ENCODE data around the gene LRMDA. TPM values are rescaled to one million over a fixed set of nuclear protein-coding genes. Genes with fewer than 3 reads are reported as not detected.

Gene LRMDA
- total RNA-seq, 1 experiment from 2014 or later = 4.8 TPM

DNA sequence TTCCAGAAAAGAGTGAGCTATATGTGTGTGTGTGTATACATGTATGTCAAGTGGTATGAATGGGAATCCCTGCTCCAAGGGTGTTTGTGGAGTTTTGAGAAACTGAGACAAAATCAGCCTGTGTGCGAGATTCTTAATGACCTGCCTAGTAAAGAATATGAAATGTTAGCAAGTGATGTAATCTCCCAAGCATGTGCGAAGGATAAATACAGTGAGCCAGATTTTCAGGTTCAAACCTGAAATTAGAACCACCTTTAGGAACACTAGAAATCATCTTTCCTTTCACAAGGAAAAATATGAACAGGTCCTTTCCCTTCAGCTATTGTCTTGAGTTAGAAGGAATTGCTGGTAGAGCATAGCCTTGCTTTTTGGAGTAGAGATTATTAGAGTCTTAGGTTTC lies 457.6 kb downstream of the LRMDA start:
- H3K27ac ChIP-seq (ENCODE audit: low read depth, low read length) = no peak overlapping the region
- ATAC-seq (no peak), DNase-seq (ENCODE audit: low read depth, low spot score) (no peak)
- RAD21 ChIA-PET (ENCODE audit: low non-redundant PET in 1 of 2, low total read pairs in 2 of 2, uncharacterized antibody in 2 of 2, unreplicated experiment in 2 of 2) = no interaction called here
- no peaks in the 10 kb centered on the region for H3K9me2 ChIP-seq (ENCODE audit: insufficient read depth)
- no peaks in the 10 kb centered on the region for H3K79me2 ChIP-seq (ENCODE audit: insufficient read depth, low read length)
- H2AFZ ChIP-seq (ENCODE audit: low read depth, low read length, poor library complexity, severe bottlenecking) = no peak overlapping the region
- CTCF ChIA-PET = no interaction called here
- no peak overlapping the region for H3K4me2 ChIP-seq (ENCODE audit: low read length)
- no peaks in the 10 kb centered on the region for H3K4me1 ChIP-seq (ENCODE audit: control insufficient read depth in 1 of 2, insufficient read depth in 2 of 2, low read length in 2 of 2)
- no peaks in the 10 kb centered on the region for H3K9me3 ChIP-seq (ENCODE audit: control insufficient read depth in 1 of 2, insufficient read depth in 1 of 2, low read depth in 1 of 2, low read length in 2 of 2)
- H3K36me3 ChIP-seq (ENCODE audit: control insufficient read depth in 1 of 2, insufficient read depth in 2 of 2, low read length in 2 of 2) = no peaks in the 10 kb centered on the region
- no TSS peak for BruUV-seq (replicated peaks)
- no peak overlapping the region for H3K9ac ChIP-seq (ENCODE audit: low read length)
- intact Hi-C loops (cut with micrococcal nuclease) = no loop called here
- no peaks in the 10 kb centered on the region for H4K20me1 ChIP-seq (ENCODE audit: insufficient read depth)
- POLR2A ChIA-PET = no interaction called here
- no peak for TF ChIP-seq CEBPB (IDR thresholded peaks at IDR 0.05; ENCODE audit: low read depth)
- TF ChIP-seq, protein P1, sequence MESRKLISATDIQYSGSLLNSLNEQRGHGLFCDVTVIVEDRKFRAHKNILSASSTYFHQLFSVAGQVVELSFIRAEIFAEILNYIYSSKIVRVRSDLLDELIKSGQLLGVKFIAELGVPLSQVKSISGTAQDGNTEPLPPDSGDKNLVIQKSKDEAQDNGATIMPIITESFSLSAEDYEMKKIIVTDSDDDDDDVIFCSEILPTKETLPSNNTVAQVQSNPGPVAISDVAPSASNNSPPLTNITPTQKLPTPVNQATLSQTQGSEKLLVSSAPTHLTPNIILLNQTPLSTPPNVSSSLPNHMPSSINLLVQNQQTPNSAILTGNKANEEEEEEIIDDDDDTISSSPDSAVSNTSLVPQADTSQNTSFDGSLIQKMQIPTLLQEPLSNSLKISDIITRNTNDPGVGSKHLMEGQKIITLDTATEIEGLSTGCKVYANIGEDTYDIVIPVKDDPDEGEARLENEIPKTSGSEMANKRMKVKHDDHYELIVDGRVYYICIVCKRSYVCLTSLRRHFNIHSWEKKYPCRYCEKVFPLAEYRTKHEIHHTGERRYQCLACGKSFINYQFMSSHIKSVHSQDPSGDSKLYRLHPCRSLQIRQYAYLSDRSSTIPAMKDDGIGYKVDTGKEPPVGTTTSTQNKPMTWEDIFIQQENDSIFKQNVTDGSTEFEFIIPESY (IDR thresholded peaks at IDR 0.05; ENCODE audit: extremely low read depth, insufficient replicate concordance, low read length) = no peak
- no peak for TF ChIP-seq EZH2 (IDR thresholded peaks at IDR 0.05)
- H3K4me3 ChIP-seq (replicated peaks in 1 of 2; ENCODE audit: low read depth in 1 of 2, low read length in 2 of 2) = no peak overlapping the region
- H3K27me3 ChIP-seq (ENCODE audit: insufficient read depth, low read length) = no peaks in the 10 kb centered on the region

DNA sequence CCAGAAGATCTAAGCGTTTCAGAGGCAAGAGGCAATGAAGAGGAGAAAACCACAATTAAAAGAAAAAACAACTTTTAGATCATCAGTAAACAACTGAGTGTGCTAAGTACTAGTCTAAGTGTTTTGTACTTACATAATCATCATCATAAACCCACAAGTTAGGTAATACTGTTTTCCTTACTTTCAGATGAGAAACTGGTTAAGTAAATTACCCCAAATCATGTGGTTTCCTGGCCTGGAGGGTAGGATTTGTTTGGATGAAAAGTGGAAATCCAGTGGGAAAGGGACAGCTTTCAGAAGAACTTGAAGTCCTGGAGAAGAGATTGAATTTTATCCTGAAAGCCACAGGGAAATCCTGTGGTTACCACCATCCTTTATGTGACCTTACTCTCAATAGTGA lies 463.3 kb downstream of the LRMDA start:
- ChIA-PET CTCF (no interaction called here), RAD21 (ENCODE audit: low non-redundant PET in 1 of 2, low total read pairs in 2 of 2, uncharacterized antibody in 2 of 2, unreplicated experiment in 2 of 2) (no interaction called here), POLR2A (no interaction called here)
- Histone ChIP-seq H3K79me2 (ENCODE audit: insufficient read depth, low read length) (no peaks in the 10 kb centered on the region), H3K36me3 (ENCODE audit: control insufficient read depth in 1 of 2, insufficient read depth in 2 of 2, low read length in 2 of 2) (no peaks in the 10 kb centered on the region), H3K9me3 (ENCODE audit: control insufficient read depth in 1 of 2, insufficient read depth in 1 of 2, low read depth in 1 of 2, low read length in 2 of 2) (no peaks in the 10 kb centered on the region), H3K9ac (ENCODE audit: low read length) (no peak overlapping the region), H4K20me1 (ENCODE audit: insufficient read depth) (no peaks in the 10 kb centered on the region), H2AFZ (ENCODE audit: low read depth, low read length, poor library complexity, severe bottlenecking) (no peak overlapping the region), H3K27ac (ENCODE audit: low read depth, low read length) (no peak overlapping the region), H3K4me1 (ENCODE audit: control insufficient read depth in 1 of 2, insufficient read depth in 2 of 2, low read length in 2 of 2) (no peaks in the 10 kb centered on the region), H3K4me3 (replicated peaks in 1 of 2; ENCODE audit: low read depth in 1 of 2, low read length in 2 of 2) (no peak overlapping the region), H3K9me2 (ENCODE audit: insufficient read depth) (no peaks in the 10 kb centered on the region), H3K27me3 (ENCODE audit: insufficient read depth, low read length) (0 out of 2 replicates have a peak, but pooled peaks cover 4% of the 10 kb centered on the region), H3K4me2 (ENCODE audit: low read length) (no peak overlapping the region)
- intact Hi-C loops (cut with micrococcal nuclease) = no loop called here
- no peak for TF ChIP-seq SRF (IDR thresholded peaks at IDR 0.05; ENCODE audit: low read depth)
- no peak for TF ChIP-seq CTCF (IDR thresholded peaks at IDR 0.05 in 2 of 3, conservative IDR thresholded peaks at IDR 0.05 in 1 of 3; ENCODE audit: borderline replicate concordance in 1 of 3, insufficient read depth in 1 of 3, low read depth in 2 of 3, low read length in 2 of 3)
- no peak for TF ChIP-seq POLR2AphosphoS5 (IDR thresholded peaks at IDR 0.05; ENCODE audit: low read depth, low read length)
- no peak for TF ChIP-seq TCF7L2 (IDR thresholded peaks at IDR 0.05; ENCODE audit: borderline replicate concordance, extremely low read depth, insufficient read depth, insufficient read length)
- no peak for TF ChIP-seq EGR1 (IDR thresholded peaks at IDR 0.05; ENCODE audit: low read depth)
- no peak for TF ChIP-seq ZFX (IDR thresholded peaks at IDR 0.05)
- no peak for TF ChIP-seq SIN3A (IDR thresholded peaks at IDR 0.05; ENCODE audit: low read depth)
- no peak for TF ChIP-seq YY1 (IDR thresholded peaks at IDR 0.05; ENCODE audit: extremely low read depth, insufficient replicate concordance, low read depth, low read length)
- TF ChIP-seq EZH2phosphoT487 (IDR thresholded peaks at IDR 0.05; ENCODE audit: borderline replicate concordance) = no peak
- no peak for TF ChIP-seq ELF1 (IDR thresholded peaks at IDR 0.05; ENCODE audit: borderline replicate concordance, low read depth)
- no peak for TF ChIP-seq SP1 (IDR thresholded peaks at IDR 0.05; ENCODE audit: low read depth)
- no peak for TF ChIP-seq CEBPB (IDR thresholded peaks at IDR 0.05; ENCODE audit: low read depth)
- TF ChIP-seq JUND (IDR thresholded peaks at IDR 0.05) = no peak
- no peak for TF ChIP-seq CBX3 (IDR thresholded peaks at IDR 0.05; ENCODE audit: low read depth)
- no peak for TF ChIP-seq POLR2A (IDR thresholded peaks at IDR 0.05; ENCODE audit: borderline replicate concordance, extremely low read depth, insufficient read depth, insufficient read length)
- TF ChIP-seq FOSL1 (IDR thresholded peaks at IDR 0.05; ENCODE audit: low read depth) = no peak
- TF ChIP-seq RAD21 (IDR thresholded peaks at IDR 0.05; ENCODE audit: low read depth) = no peak
- DNase-seq (ENCODE audit: low read depth, low spot score) = no peak
- BruUV-seq (replicated peaks) = no TSS peak
- no peak for ATAC-seq

Data from HCT116 (cell line).